Measurements from ENCODE around the gene CHRM5. TPM values are rescaled to one million over a fixed set of nuclear protein-coding genes. Genes with fewer than 3 reads are reported as not detected.

The CHRM5 gene
- total and polyA plus RNA-seq, 2 donors (not counting 3 experiments of a cell fraction or from before 2014, with no cell fraction given), result 0.03 TPM; not detected in 1

GRCh38 chr15:33964665-33965040, 3.6 kb upstream of the CHRM5 start:
- H3K79me2 ChIP-seq (ENCODE audit: control insufficient read depth, insufficient read depth, low read length), result no peaks in the 10 kb centered on the region
- H2AFZ ChIP-seq (ENCODE audit: low read depth, low read length), result no peak overlapping the region
- no TSS peak for BruUV-seq (replicated peaks)
- intact Hi-C loops (cut with micrococcal nuclease), result loop anchor here (1.0 to 10.0 kb wide), 3 partner anchors 200 to 730 kb away; no protein-coding TSS in a partner anchor
- TF ChIP-seq EZH2 (IDR thresholded peaks at IDR 0.05; ENCODE audit: borderline replicate concordance, low read depth, low read length, severe bottlenecking) (no peak), FOS (IDR thresholded peaks at IDR 0.05; ENCODE audit: borderline replicate concordance, insufficient read depth, low read length) (no peak), POLR2A (IDR thresholded peaks at IDR 0.05; ENCODE audit: low read depth, low read length) (no peak), POLR2AphosphoS5 (IDR thresholded peaks at IDR 0.05; ENCODE audit: insufficient read depth, low read depth, low read length) (no peak), CTCF (IDR thresholded peaks at IDR 0.05; ENCODE audit: extremely low read depth in 1 of 2, insufficient read depth in 1 of 2, low read depth in 1 of 2, low read length in 2 of 2) (no peak), JUN (IDR thresholded peaks at IDR 0.05; ENCODE audit: borderline replicate concordance, insufficient read depth, insufficient read length, low read depth) (no peak), MYC (IDR thresholded peaks at IDR 0.05; ENCODE audit: low read depth, low read length) (no peak), MAX (IDR thresholded peaks at IDR 0.05; ENCODE audit: insufficient read depth, insufficient read length) (no peak), GATA2 (IDR thresholded peaks at IDR 0.05; ENCODE audit: insufficient read depth, insufficient read length, low read depth, low read length) (no peak)
- FAIRE-seq (no peak), DNase-seq (ENCODE audit: low read depth, low spot score) (no peak)
- no peaks in the 10 kb centered on the region for H3K9me3 ChIP-seq (replicated peaks; ENCODE audit: control insufficient read depth, insufficient read depth, low read length)
- dilution Hi-C loops (cut with MboI; ENCODE audit: extremely low pct_ligation_motif_present, low sequenced_read_pairs), result no loop called here
- ChIA-PET POLR2A (no interaction called here), CTCF (interaction anchor here (0.6 to 2.3 kb wide), 19 partner anchors 8 to 672 kb away, joined by 3 to 14 read pairs (median 5); partner anchors contain the start of gene AVEN)
- no peak overlapping the region for H3K4me2 ChIP-seq (ENCODE audit: insufficient read depth, low read length)
- H3K4me3 ChIP-seq (replicated peaks in 1 of 3; ENCODE audit: insufficient read depth in 1 of 3, low read depth in 1 of 3, low read length in 3 of 3), result no peak overlapping the region
- no peak overlapping the region for H3K9ac ChIP-seq (replicated peaks; ENCODE audit: extremely low read depth, insufficient read depth, low read length)
- no peaks in the 10 kb centered on the region for H3K27me3 ChIP-seq (ENCODE audit: control insufficient read depth in 2 of 2, insufficient read depth in 2 of 2, low read length in 2 of 2)
- H3K36me3 ChIP-seq (ENCODE audit: control insufficient read depth in 2 of 2, extremely low read depth in 1 of 2, insufficient read depth in 2 of 2, low read length in 2 of 2), result no peaks in the 10 kb centered on the region
- H3K9me1 ChIP-seq (replicated peaks; ENCODE audit: control insufficient read depth, extremely low read depth, insufficient read depth, low read length), result no peaks in the 10 kb centered on the region
- H3K27ac ChIP-seq (ENCODE audit: insufficient read depth, low read depth, low read length), result no peak overlapping the region
- no peaks in the 10 kb centered on the region for H4K20me1 ChIP-seq (replicated peaks; ENCODE audit: control insufficient read depth, extremely low read depth, insufficient read depth, low read length)
- H3K4me1 ChIP-seq (ENCODE audit: control insufficient read depth, extremely low read depth, insufficient read depth, low read length), result peaks cover 3% of the 10 kb centered on the region

All from endothelial cell of umbilical vein (primary cell).